ENCODE data around the gene ZNF628. TPM values are rescaled to one million over a fixed set of nuclear protein-coding genes. Genes with fewer than 3 reads are reported as not detected.

The ZNF628 gene
- total RNA-seq, 2 donors from 2014 or later = 7.4 to 14.2 TPM

DNA sequence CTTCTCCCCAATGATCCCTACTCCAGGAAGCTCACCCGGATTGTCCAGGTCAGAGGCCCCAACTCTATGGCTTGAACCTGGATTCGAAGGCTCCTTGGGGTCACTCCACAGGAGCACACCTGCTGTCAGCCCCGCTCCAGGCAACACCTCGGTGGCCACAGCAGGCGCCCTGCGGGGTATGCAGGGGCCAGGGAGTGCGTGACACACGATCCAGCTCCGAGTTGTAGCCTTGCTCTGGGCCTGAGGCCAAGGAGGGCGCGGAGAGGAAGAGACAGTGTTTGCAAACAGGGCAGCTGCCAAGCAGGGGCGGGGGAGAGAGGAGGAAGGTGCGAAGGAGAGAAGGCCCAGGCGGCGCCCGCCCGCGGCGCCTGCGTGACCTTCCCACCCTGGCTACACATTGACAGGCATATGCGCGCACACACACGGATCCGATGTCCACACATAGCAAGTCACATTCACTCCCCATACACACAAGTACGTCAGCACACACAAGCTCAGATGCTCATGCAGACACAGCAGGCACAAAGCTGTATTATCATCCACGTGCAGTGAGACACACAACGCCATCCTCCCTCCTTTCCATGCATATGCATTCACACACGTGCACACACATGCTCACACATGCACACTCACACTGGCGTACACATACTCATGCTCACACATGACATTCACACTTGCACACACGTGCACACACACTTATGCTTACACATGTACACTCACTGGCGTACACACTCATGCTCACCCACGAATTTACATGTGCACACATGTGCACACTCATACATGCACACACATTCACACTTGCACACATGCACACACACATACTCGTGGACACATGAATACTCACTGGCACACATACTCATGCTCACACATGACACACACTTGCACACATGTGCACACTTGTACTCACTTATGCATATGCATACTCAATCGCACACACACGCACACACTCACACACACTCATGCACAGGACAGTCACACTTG is 50.1 kb downstream of the ZNF628 start:
- no peak for DNase-seq (ENCODE audit: low spot score in 2 of 2)
- Mint-ChIP-seq H3K9me3 (no peaks in the 10 kb centered on the region), H3K36me3 (no peaks in the 10 kb centered on the region), H3K27ac (no peak overlapping the region)
- peak in 1 of 2 donors; percentile 22 for ATAC-seq

DNA sequence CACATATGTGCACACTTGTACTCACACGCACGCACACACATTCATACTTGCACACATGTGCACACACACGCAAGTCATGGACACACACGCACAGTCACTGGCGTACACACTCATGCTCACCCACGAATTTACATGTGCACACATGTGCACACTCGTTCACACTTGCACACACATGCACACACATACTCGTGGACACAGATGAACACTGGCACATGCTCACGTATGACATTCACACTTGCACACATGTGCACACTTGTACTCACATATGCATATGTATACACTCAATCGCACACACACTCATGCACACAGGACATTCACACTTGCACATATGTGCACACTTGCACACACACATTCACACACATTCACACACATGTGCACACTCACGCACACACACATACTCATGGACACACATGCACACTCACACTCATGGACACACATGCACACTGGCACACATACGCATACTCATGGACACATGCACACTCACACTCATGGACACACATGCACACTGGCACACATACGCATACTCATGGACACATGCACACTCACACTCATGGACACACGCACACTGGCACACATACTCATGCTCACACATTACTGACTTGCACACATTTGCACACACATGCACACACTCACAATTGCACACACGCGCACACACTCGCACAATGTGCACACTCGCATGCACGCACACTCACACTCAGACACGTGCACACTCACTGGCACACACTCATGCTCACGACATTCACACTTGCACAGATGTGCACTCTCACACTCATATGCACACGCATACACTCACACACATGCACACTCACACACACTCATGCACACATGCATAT is 51.0 kb downstream of the ZNF628 start:
- Mint-ChIP-seq H3K36me3 (no peaks in the 10 kb centered on the region), H3K27ac (no peak overlapping the region), H3K9me3 (no peaks in the 10 kb centered on the region)
- DNase-seq (ENCODE audit: low spot score in 2 of 2) (no peak), ATAC-seq (no peak)

DNA sequence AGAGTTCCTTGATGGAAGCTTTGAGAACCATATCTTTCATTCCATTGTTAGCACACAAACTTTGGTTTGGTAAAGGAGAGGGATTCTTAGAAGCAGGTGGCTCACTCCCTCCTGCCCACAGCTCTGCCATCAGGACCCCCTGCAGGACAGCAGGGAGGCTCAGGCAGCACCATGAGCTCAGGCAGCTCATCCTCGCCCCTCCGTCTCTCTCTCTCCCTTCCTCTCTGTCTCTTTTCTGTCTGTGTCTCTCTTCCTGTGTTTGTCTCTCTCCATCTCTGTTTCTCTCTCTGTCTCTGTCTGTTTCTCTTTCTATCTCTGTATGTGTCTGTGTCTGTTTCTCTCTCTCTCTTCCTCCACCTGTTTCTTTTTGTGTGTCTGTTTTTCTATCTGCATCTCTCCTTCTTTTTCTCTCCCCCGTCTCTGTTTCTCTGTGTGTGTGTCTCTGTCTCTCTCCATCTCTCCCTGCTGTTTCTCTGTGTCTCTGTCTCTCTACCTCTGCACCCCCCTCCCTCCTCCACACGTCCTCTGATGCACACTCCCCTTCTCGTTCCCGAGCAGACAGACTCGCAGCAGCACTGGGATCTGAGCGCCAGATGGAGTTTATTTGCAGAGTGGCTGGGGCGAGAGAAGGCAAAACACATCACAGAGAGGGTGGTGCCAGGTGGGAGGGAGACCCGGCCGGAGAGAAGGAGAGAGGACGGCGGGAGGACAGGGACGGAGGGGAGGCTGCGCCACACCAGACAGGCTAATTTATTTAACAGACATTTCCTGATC is 51.8 kb downstream of the ZNF628 start:
- DNase-seq (ENCODE audit: low spot score in 2 of 2) (no peak), ATAC-seq (no peak)
- Mint-ChIP-seq H3K9me3 (no peaks in the 10 kb centered on the region), H3K36me3 (no peaks in the 10 kb centered on the region), H3K27ac (no peak overlapping the region)

DNA sequence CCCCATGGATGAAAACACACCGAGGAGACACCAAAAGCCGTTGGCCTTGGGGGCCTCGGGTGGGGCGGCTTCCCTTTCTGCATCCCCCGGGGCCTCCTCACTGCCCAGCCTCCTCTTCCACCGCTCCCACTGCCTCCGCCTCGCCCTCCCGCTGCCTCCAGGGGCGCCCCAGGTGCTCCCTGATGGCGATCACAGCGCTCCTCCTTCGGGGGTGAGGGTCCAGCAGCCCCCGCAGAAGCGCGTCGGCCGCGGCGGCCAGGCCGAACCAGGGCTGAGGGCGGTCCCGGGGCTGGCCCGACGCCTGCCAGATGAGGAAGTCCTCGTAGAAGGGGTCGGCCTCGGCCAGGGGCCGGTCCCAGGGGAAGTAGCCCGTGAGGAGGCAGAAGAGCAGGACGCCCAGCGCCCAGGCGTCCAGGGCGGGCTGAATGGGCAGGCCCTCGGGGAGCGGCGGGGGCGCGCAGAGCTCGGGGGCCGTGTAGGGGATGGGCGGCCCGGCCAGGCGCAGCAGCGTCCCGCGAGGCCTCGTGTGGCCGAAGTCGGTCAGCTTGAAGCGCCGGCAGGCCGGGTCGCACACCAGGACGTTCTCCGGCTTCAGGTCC is 53.3 kb downstream of the ZNF628 start:
- Mint-ChIP-seq H3K36me3 (no peaks in the 10 kb centered on the region), H3K9me3 (no peaks in the 10 kb centered on the region), H3K27ac (no peak overlapping the region)
- no peak for DNase-seq (ENCODE audit: low spot score in 2 of 2)
- ATAC-seq = no peak

DNA sequence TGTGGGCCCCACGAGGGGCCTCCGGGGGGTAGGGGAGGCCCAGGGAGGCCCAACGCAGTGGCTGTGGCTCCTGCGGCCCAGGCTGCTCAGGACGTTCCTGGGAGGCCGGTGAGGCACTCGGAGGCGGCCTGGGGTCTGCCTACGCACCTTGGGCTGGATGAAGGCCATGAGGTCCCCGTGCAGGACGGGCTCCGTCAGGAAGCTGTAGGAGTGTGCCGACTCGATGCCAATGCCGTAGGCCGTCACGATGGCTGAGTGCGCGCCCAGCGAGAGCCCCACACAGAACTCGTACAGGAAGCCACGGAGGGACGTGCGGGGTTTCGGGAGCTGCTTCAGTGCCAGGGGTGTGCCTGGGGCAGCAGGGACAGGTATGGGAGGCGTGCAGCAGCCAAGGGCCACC is 54.6 kb downstream of the ZNF628 start:
- no peaks in the 10 kb centered on the region for H3K9me3 Mint-ChIP-seq
- DNase-seq (ENCODE audit: low spot score in 2 of 2) = no peak
- H3K36me3 Mint-ChIP-seq = no peaks in the 10 kb centered on the region
- H3K27ac Mint-ChIP-seq = no peak overlapping the region
- no peak for ATAC-seq

Other genes with a start within 250 kb of the ZNF628 start
- 1 to 10 TPM; 7.7 to 8.1 TPM for gene TMEM86B, start 247.9 kb upstream of the ZNF628 start, total RNA-seq
- 100 to 1,000 TPM; 160 to 225 TPM for gene PPP6R1, start 217.6 kb upstream of the ZNF628 start, total RNA-seq
- gene HSPBP1, start 196.5 kb upstream of the ZNF628 start, total RNA-seq = 10 to 100 TPM; 24.9 to 40.8 TPM
- 1 to 10 TPM; 6.7 to 8.4 TPM for gene BRSK1, start 192.6 kb upstream of the ZNF628 start, total RNA-seq
- gene TMEM150B, start 151.3 kb upstream of the ZNF628 start, total RNA-seq = not detected
- 10 to 100 TPM; 30.7 to 56.2 TPM for gene KMT5C, start 136.7 kb upstream of the ZNF628 start, total RNA-seq
- gene COX6B2, start 121.9 kb upstream of the ZNF628 start, total RNA-seq = under 1 TPM; 0.39 to 0.95 TPM
- gene GARIN5B, start 113.4 kb upstream of the ZNF628 start, total RNA-seq = not detected
- gene IL11, start 106.2 kb upstream of the ZNF628 start, total RNA-seq = under 1 TPM in 1 of 2 donors, not detected in 1; 0.32 TPM
- gene TMEM190, start 99.8 kb upstream of the ZNF628 start, total RNA-seq = not detected
- 1 to 10 TPM; 4.5 to 7.8 TPM for gene TMEM238, start 92.3 kb upstream of the ZNF628 start, total RNA-seq
- gene RPL28, start 90.7 kb upstream of the ZNF628 start, total RNA-seq = 1,000 to 10,000 TPM; 2,540 to 2,693 TPM
- 100 to 1,000 TPM; 192 to 343 TPM for gene UBE2S, start 68.8 kb upstream of the ZNF628 start, total RNA-seq
- not detected for gene SHISA7, start 33.3 kb upstream of the ZNF628 start, total RNA-seq
- gene ISOC2, start 15.0 kb upstream of the ZNF628 start, total RNA-seq = 10 to 100 TPM; 22.1 to 41.5 TPM
- gene C19orf85, start 11.9 kb upstream of the ZNF628 start, total RNA-seq = not detected
- gene NAT14, start 8.6 kb downstream of the ZNF628 start, total RNA-seq = 10 to 100 TPM in 1 of 2 donors, 1 to 10 TPM in 1; 5.1 to 18.2 TPM
- gene SSC5D, start 11.8 kb downstream of the ZNF628 start, total RNA-seq = under 1 TPM; 0.39 to 0.53 TPM
- not detected for gene SBK2, start 60.5 kb downstream of the ZNF628 start, total RNA-seq
- not detected for gene SBK3, start 68.9 kb downstream of the ZNF628 start, total RNA-seq
- gene ZNF579, start 104.2 kb downstream of the ZNF628 start, total RNA-seq = 10 to 100 TPM in 1 of 2 donors, 1 to 10 TPM in 1; 8.7 to 10.1 TPM
- gene FIZ1, start 122.9 kb downstream of the ZNF628 start, total RNA-seq = 10 to 100 TPM; 10.2 to 12.3 TPM
- 10 to 100 TPM; 21.4 to 29.7 TPM for gene ZNF524, start 123.7 kb downstream of the ZNF628 start, total RNA-seq
- gene ZNF865, start 129.0 kb downstream of the ZNF628 start, total RNA-seq = 10 to 100 TPM; 13.7 to 15.5 TPM
- gene ZNF784, start 147.9 kb downstream of the ZNF628 start, total RNA-seq = 1 to 10 TPM; 3.6 to 3.9 TPM
- gene ZNF580, start 164.4 kb downstream of the ZNF628 start, total RNA-seq = 10 to 100 TPM; 18.2 to 33.9 TPM
- 10 to 100 TPM; 39.9 to 40.0 TPM for gene ZNF581, start 167.0 kb downstream of the ZNF628 start, total RNA-seq
- 10 to 100 TPM in 1 of 2 donors, 1 to 10 TPM in 1; 2.9 to 13.6 TPM for gene CCDC106, start 171.6 kb downstream of the ZNF628 start, total RNA-seq
- gene U2AF2, start 178.4 kb downstream of the ZNF628 start, total RNA-seq = 100 to 1,000 TPM; 270 to 312 TPM
- gene EPN1, start 198.6 kb downstream of the ZNF628 start, total RNA-seq = 10 to 100 TPM; 23.1 to 46.4 TPM